Measurements from ENCODE around the gene PBX1. TPM values are rescaled to one million over a fixed set of nuclear protein-coding genes. Genes with fewer than 3 reads are reported as not detected.

PBX1 gene
- total RNA-seq, 3 donors from 2014 or later (not counting 1 experiment from before 2014, with no cell fraction given): 0.54 to 3.5 (median 1.4) TPM

- peaks cover 45 to 65% of the 10 kb centered on the region in 2 donors for H3K27me3 Mint-ChIP-seq (ENCODE audit: low read depth in 2 of 2)
- no peaks in the 10 kb centered on the region for H3K4me1 ChIP-seq (ENCODE audit: control insufficient read depth, insufficient read depth, low read length)
- intact Hi-C loops (cut with micrococcal nuclease): no loop called here
- no peak overlapping the region for H3K4me3 Mint-ChIP-seq
- no peak for TF ChIP-seq CTCF (IDR thresholded peaks at IDR 0.05)
- no peaks in the 10 kb centered on the region for H3K36me3 ChIP-seq (ENCODE audit: control insufficient read depth, insufficient read depth, low read length)
- no peaks in the 10 kb centered on the region for H3K36me3 Mint-ChIP-seq
- H3K27me3 ChIP-seq (ENCODE audit: control insufficient read depth, insufficient read depth, low read length): peaks cover 5% of the 10 kb centered on the region
- peaks cover 14% of the 10 kb centered on the region for H3K9me3 ChIP-seq (ENCODE audit: control insufficient read depth, insufficient read depth, low read length)
- 96% methylated on average over 5 of the region's 6 CpGs for WGBS (ENCODE audit: insufficient coverage)
- DNase-seq: no peak
- no peak for ATAC-seq
- H3K4me3 ChIP-seq (ENCODE audit: low read length): no peak overlapping the region
- peaks cover 2 to 3% of the 10 kb centered on the region in 2 donors for H3K9me3 Mint-ChIP-seq
- H3K4me1 Mint-ChIP-seq: peaks cover 0 to 6% of the 10 kb centered on the region in 2 donors
- no peak overlapping the region for H3K27ac ChIP-seq (ENCODE audit: low read length)
- H3K27ac Mint-ChIP-seq: no peak overlapping the region
Measured at GRCh38 chr1:164670786-164671185, 111.8 kb downstream of the PBX1 start.

DNA sequence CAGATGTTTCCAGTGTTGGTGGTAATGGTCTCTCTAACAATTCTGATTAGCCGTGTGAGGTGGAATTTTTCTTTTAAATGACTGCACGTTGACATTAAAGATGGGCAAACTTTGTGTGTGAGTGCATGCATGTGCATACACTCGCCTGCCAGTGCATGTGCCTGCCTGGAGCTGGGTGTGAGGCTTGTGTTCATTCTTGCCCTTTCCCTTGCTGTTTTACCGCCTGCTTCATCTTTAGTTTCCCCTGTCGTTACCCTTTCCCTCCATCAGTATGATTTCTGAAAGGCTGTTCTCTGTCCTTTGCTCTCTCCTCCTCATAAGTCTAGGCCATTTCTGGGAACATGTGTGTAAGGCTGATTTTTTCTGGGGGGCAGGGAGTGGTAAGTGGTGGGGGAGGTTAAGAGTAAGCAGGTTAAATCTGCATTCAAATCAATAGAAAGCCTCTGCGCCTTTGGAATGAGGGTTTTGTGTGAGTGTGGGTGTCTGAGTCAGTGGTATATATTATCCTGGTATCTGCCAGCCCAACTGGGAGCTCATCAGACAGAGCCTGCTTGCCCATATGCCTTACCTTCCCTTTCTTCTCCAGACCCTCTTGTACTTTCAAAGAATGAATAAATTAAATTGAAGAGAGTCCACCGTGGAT lies 112.5 kb downstream of the PBX1 start:
- Histone ChIP-seq H3K4me1 (ENCODE audit: control insufficient read depth, insufficient read depth, low read length) (no peaks in the 10 kb centered on the region), H3K27me3 (ENCODE audit: control insufficient read depth, insufficient read depth, low read length) (peaks cover 5% of the 10 kb centered on the region), H3K4me3 (ENCODE audit: low read length) (no peak overlapping the region), H3K27ac (ENCODE audit: low read length) (no peak overlapping the region), H3K36me3 (ENCODE audit: control insufficient read depth, insufficient read depth, low read length) (no peaks in the 10 kb centered on the region), H3K9me3 (ENCODE audit: control insufficient read depth, insufficient read depth, low read length) (peaks cover 14% of the 10 kb centered on the region)
- intact Hi-C loops (cut with micrococcal nuclease): no loop called here
- H3K9me3 Mint-ChIP-seq: peaks cover 2 to 3% of the 10 kb centered on the region in 2 donors
- no peaks in the 10 kb centered on the region for H3K36me3 Mint-ChIP-seq
- H3K4me1 Mint-ChIP-seq: peaks cover 0 to 6% of the 10 kb centered on the region in 2 donors
- H3K27me3 Mint-ChIP-seq (ENCODE audit: low read depth in 2 of 2): peaks cover 42 to 62% of the 10 kb centered on the region in 2 donors
- no peak overlapping the region for H3K4me3 Mint-ChIP-seq
- H3K27ac Mint-ChIP-seq: no peak overlapping the region
- TF ChIP-seq CTCF (IDR thresholded peaks at IDR 0.05): no peak
- WGBS (ENCODE audit: insufficient coverage): 90% methylated on average over 6 of the region's 7 CpGs
- no peak for DNase-seq
- no peak for ATAC-seq

DNA sequence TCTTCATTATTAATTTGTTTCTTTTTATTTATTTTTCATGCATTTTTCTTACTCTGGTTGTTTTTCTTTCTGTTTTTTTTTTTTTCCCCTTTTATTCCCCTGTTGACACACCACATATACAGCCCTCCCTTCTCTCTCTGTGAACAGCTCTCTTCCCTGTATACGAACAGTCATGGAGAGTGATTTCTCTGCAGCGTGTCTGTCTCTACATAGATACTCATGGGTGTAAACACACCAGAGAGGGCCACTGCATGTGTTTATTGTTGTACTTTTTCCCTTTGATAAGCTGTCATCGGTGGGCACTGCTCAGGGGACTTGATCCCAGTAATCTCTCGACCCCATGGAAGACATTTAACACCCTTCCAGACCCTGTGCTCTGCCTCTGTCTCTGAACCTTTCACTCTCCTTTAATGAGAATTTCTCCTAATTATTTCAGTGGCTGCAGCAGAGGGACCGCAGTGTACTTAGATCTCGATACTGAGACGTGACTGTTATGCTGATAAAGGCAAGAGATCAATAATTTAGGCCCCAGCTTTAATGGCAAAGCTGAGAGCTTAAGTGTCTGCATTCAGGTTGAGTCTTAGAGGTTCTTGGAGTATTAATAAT lies 113.1 kb downstream of the PBX1 start:
- Mint-ChIP-seq H3K9me3 (peaks cover 2 to 3% of the 10 kb centered on the region in 2 donors), H3K36me3 (no peaks in the 10 kb centered on the region), H3K27ac (no peak overlapping the region), H3K27me3 (ENCODE audit: low read depth in 2 of 2) (peaks cover 37 to 58% of the 10 kb centered on the region in 2 donors), H3K4me3 (no peak overlapping the region), H3K4me1 (peaks cover 0 to 6% of the 10 kb centered on the region in 2 donors)
- H3K27ac ChIP-seq (ENCODE audit: low read length): no peak overlapping the region
- H3K27me3 ChIP-seq (ENCODE audit: control insufficient read depth, insufficient read depth, low read length): peaks cover 5% of the 10 kb centered on the region
- no peaks in the 10 kb centered on the region for H3K36me3 ChIP-seq (ENCODE audit: control insufficient read depth, insufficient read depth, low read length)
- peaks cover 14% of the 10 kb centered on the region for H3K9me3 ChIP-seq (ENCODE audit: control insufficient read depth, insufficient read depth, low read length)
- no peak overlapping the region for H3K4me3 ChIP-seq (ENCODE audit: low read length)
- intact Hi-C loops (cut with micrococcal nuclease): no loop called here
- no peak for ATAC-seq
- 88% methylated on average over 7 of the region's 7 CpGs for WGBS (ENCODE audit: insufficient coverage)
- no peak for DNase-seq
- no peaks in the 10 kb centered on the region for H3K4me1 ChIP-seq (ENCODE audit: control insufficient read depth, insufficient read depth, low read length)
- TF ChIP-seq CTCF (IDR thresholded peaks at IDR 0.05): no peak
